ENCODE data around the gene CPHXL.

DNA sequence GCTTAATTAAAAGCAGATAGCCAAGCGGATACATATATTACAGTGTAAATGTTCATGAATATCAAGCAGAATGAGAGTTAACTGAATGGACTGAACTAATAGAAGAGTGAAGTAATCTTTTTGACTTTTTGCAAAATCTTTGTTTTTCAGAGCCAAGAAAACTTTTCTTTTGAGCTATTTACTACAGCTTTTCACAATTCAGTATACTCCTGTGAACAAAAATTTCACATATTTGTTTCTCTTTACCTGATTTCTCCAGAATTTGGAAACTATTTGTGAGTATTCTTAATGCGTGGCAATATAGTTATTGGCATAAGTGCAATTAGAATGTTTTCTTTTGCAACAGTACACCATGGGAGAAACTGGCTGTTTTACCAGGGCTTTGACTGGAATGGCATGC is 15.9 kb downstream of the CPHXL start:
- TF ChIP-seq, protein P1, sequence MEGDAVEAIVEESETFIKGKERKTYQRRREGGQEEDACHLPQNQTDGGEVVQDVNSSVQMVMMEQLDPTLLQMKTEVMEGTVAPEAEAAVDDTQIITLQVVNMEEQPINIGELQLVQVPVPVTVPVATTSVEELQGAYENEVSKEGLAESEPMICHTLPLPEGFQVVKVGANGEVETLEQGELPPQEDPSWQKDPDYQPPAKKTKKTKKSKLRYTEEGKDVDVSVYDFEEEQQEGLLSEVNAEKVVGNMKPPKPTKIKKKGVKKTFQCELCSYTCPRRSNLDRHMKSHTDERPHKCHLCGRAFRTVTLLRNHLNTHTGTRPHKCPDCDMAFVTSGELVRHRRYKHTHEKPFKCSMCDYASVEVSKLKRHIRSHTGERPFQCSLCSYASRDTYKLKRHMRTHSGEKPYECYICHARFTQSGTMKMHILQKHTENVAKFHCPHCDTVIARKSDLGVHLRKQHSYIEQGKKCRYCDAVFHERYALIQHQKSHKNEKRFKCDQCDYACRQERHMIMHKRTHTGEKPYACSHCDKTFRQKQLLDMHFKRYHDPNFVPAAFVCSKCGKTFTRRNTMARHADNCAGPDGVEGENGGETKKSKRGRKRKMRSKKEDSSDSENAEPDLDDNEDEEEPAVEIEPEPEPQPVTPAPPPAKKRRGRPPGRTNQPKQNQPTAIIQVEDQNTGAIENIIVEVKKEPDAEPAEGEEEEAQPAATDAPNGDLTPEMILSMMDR (conservative IDR thresholded peaks at IDR 0.05; ENCODE audit: low read depth, low read length) = no peak
- no peak for TF ChIP-seq MAFK (IDR thresholded peaks at IDR 0.05; ENCODE audit: low read depth, low read length)
- TF ChIP-seq CEBPB (IDR thresholded peaks at IDR 0.05; ENCODE audit: low read depth, low read length) = no peak
- no peak for TF ChIP-seq RAD21 (IDR thresholded peaks at IDR 0.05; ENCODE audit: low read length)
- no peak for TF ChIP-seq POLR2A (IDR thresholded peaks at IDR 0.05; ENCODE audit: low read depth, low read length)
- no peak for TF ChIP-seq FOS (IDR thresholded peaks at IDR 0.05; ENCODE audit: low read depth, low read length)
- no peak for TF ChIP-seq RFX5 (IDR thresholded peaks at IDR 0.05; ENCODE audit: low read depth, low read length)
- no peak for TF ChIP-seq SMC3 (IDR thresholded peaks at IDR 0.05; ENCODE audit: low read depth, low read length)
- TF ChIP-seq MXI1 (IDR thresholded peaks at IDR 0.05; ENCODE audit: borderline replicate concordance, low read depth, low read length) = no peak
- TF ChIP-seq RCOR1 (IDR thresholded peaks at IDR 0.05; ENCODE audit: insufficient replicate concordance, low read length) = no peak

Data from IMR-90 (cell line).